IPS-15b (cell line): ENCODE results near the gene NFYC.

Source experiments
- H3K27me3 ChIP-seq: one replicate; pipeline ENCODE4 v1.6.1; 2013; ENCODE audit warnings: low read length; ENCODE audit not compliant: control insufficient read depth, insufficient read depth
- H3K36me3 ChIP-seq: one replicate; pipeline ENCODE4 v1.6.1; 2013; ENCODE audit warnings: low read length; ENCODE audit not compliant: control insufficient read depth, insufficient read depth
- H3K4me1 ChIP-seq: one replicate; pipeline ENCODE4 v1.6.1; 2013; ENCODE audit warnings: mild to moderate bottlenecking, low read length; ENCODE audit not compliant: control insufficient read depth, insufficient read depth
- H3K4me3 ChIP-seq: one replicate; pipeline ENCODE4 v1.5.1; 2013; ENCODE audit warnings: low read depth, low read length
- H3K9ac ChIP-seq: one replicate; pipeline ENCODE4 v1.6.1; 2013; ENCODE audit warnings: low read depth, mild to moderate bottlenecking, low read length
- H3K9me3 ChIP-seq: one replicate; pipeline ENCODE4 v1.6.1; 2013; ENCODE audit warnings: mild to moderate bottlenecking, low read length; ENCODE audit not compliant: control insufficient read depth, insufficient read depth

The NFYC gene

DNA sequence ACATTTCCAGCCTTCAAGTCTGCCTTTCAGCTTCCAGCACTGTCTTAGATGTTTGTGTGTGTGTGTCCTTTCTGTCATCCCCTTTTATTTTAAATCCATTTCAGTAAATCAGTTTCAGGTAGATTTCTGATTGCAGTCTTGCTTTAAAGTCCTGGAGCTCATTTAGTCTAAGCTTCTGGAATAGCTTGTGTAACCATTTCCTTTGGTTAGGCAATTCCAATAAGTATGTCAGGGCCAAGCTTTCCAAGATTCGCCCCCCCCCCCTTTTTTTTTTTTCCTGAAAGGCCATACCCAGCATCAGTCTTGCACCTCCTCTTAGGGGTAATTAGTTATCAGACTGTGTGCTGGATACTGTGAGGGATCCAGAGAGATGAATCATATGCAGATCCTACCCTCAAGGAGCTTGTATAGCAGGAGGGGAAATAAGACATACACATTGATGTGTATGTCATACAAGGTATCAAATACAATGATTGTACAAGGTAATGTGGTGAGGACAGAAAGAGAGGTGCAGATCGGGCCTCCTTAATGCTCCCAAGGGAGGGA is 41.3 kb downstream of the NFYC start:
- Histone ChIP-seq H3K4me3 (no peak overlapping the region), H3K27me3 (no peaks in the 10 kb centered on the region), H3K9me3 (no peaks in the 10 kb centered on the region), H3K9ac (no peak overlapping the region), H3K4me1 (peaks cover 6% of the 10 kb centered on the region), H3K36me3 (no peaks in the 10 kb centered on the region)

DNA sequence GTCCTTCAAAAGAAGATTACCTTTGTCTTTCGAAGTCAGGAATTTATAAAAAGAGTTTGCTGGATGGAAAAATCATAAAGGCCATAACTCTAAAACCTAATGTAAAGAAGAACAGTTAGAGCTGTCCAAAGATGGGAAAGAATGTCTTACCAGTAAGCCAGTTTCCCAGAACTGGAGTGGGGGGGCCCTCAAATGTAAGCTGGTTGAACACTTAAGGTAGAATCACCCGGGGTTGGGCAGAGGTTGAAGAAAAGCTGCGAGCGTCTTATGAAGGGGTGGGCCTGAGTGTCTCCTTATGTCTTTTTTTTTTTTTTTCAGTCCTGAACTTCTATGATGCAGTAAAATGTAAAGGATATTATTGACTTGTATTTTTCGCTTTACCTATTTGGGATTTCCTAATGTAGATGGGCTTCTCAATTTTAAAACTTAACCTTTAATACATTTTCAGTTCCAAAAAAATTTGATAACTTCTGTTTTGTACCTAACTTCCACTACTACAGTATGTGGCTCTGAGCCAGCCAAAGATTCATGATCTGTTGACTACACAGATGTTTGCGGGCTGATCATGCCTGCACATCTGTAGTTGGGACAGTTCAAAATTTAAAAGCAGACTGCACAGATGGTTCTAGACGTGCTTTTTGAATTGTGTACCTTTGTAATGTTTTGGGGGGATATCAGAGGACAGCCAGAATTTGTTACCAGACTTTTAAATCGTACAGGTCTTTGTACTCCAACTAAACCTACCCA is 43.6 kb downstream of the NFYC start:
- Histone ChIP-seq H3K9me3 (no peaks in the 10 kb centered on the region), H3K4me1 (peaks cover 6% of the 10 kb centered on the region), H3K36me3 (peaks cover 4% of the 10 kb centered on the region), H3K27me3 (no peaks in the 10 kb centered on the region), H3K4me3 (no peak overlapping the region), H3K9ac (no peak overlapping the region)

DNA sequence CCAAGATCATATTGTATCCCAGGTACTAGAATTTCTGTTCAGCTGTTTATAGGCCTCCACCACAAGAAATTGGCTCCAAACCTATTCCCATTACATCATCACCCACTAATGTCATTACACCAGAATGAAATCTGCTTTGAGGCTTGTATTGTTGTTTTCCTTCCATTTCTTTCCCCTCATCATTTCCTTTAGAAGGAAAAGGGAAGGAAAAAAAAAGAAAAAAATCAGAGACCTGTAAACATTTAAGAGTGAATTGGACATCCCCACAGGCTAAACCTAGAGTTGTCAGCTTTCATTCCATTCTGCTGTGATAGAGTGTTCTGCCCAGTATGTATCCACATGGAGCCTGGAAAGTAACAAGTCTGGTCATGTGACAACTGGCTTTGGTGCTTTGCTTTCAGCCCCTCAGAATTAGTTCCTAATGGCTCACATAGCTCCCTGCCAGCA is 44.6 kb downstream of the NFYC start:
- no peak overlapping the region for H3K4me3 ChIP-seq
- H3K9ac ChIP-seq, result no peak overlapping the region
- peaks cover 4% of the 10 kb centered on the region for H3K36me3 ChIP-seq
- H3K27me3 ChIP-seq, result no peaks in the 10 kb centered on the region
- peaks cover 6% of the 10 kb centered on the region for H3K4me1 ChIP-seq
- H3K9me3 ChIP-seq, result no peaks in the 10 kb centered on the region

DNA sequence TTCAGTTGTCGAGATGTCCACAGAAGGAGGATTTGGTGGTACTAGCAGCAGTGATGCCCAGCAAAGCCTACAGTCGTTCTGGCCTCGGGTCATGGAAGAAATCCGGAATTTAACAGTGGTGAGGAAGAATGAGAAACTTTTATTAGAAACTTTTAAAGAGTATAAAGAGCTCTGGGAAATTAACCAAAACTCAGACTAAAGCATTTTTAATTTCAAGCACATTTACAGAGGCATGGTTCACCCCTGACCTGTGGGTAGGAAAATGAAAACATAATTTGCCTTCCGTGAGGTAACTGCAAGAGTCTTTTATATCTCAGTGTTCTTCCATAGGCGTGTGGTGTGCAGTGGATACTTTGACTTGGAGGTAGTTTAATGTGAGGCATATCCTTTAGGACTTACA is 47.3 kb downstream of the NFYC start:
- no peaks in the 10 kb centered on the region for H3K4me1 ChIP-seq
- no peak overlapping the region for H3K9ac ChIP-seq
- H3K4me3 ChIP-seq, result no peak overlapping the region
- H3K27me3 ChIP-seq, result no peaks in the 10 kb centered on the region
- peaks cover 4% of the 10 kb centered on the region for H3K36me3 ChIP-seq
- H3K9me3 ChIP-seq, result no peaks in the 10 kb centered on the region

DNA sequence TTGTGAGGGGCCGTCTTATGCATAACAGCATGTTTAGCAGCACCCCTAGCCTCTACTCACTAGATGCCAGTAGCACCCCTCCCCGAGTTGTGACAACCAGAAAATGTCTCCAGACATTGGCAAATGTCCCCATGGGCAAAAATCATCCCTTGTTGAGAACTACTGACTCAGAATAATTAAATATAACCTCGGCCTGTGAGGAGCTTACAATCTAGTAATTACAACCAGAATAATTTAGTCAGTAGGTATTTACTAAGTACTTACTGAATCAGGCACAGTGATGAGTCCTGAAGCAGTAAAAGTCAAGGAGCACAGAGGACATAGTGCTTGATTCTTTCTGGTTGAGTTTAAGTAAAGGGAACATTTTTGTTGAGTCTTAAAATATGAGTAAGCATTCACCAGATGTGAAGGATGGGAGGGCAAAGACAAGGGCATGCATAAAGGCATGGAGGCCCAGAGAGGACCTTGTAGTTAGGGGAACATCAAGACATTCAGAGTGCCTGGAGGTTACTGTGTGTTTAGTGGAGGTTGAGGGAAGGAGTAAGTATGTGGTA is 48.0 kb downstream of the NFYC start:
- peaks cover 4% of the 10 kb centered on the region for H3K36me3 ChIP-seq
- no peaks in the 10 kb centered on the region for H3K9me3 ChIP-seq

DNA sequence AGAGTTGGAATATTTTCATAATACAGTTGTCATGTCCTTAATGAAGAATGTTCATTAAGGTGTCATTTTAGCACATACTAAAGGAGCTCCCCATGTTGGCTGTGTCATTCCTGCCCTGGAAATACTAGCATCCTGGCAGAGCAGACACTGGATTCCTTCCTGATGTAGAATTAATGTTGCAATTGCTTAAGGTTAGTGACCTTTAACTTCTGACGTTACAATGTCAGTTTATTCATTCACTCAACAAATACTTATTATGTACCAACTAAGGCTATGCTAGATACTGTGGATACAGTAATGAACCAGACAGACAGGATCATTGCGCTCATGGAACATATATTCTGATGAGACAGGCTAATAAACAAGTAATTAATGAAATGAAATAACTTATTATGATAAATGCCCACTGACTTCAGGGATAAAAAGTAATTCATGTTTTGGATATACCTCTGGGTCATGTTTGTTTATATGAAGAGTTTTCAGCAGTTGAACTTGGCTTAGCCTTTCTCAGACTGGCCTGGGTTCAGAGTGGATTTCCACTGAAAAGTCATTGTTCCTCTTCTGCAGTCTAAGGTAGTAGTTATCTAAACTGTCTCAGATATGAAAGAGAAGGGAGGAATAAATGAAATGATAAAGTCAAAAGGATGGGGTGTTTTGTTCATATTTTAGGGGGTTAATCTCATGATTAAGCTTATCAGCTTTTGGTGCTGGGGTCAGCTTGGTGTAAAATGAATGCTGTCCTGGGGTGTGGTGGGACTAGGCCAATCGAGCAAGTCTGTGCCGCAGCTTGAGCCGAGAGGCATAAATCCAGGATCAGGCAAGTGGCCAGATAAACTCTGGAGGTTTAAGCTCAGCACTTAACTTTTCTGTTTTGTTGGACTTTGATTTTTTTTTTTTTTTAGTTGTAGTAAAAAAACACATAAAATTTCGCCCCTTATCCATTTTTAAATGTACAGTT is 48.8 kb downstream of the NFYC start:
- H3K9me3 ChIP-seq, result no peaks in the 10 kb centered on the region
- H3K4me3 ChIP-seq, result no peak overlapping the region
- H3K27me3 ChIP-seq, result no peaks in the 10 kb centered on the region
- H3K36me3 ChIP-seq, result peaks cover 4% of the 10 kb centered on the region
- no peak overlapping the region for H3K9ac ChIP-seq
- H3K4me1 ChIP-seq, result no peaks in the 10 kb centered on the region

More for the DNA sequence above, 48.0 kb downstream of the NFYC start:
- Histone ChIP-seq H3K4me1 (no peaks in the 10 kb centered on the region), H3K4me3 (no peak overlapping the region), H3K9ac (no peak overlapping the region), H3K27me3 (no peaks in the 10 kb centered on the region)

DNA sequence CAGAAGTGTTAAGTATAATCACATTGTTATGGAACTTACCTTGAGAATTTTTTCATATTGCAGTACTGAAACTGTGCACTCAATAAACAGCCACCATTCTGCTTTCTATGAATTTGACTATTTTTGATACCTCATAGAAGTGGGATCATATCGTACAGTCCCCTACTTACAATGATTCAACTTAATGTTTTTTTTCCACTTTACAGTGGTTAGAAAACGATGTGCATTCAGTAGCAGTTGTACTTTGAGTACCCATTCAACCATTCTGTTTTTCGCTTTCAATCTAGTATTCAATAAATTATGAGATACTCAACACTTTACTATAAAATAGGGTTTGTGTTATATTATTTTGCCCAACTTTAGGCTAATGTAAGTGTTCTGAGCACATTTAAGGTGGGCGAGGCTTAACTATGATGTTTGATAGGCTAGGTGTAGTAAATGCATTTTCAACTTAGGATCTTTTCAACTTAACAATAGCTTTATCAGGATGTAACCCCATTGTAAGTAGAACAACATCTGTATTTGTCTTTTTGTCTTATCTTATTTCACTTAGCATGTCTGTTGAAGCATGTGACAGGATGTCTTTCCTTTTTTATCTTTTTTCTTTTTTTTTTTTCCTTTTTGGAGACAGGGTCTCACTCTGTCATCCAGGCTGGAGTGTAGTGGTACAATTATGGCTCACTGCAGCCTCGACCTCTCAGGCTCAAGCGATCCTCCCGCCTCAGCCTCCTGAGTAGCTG is 49.7 kb downstream of the NFYC start:
- peaks cover 4% of the 10 kb centered on the region for H3K36me3 ChIP-seq
- H3K9ac ChIP-seq, result no peak overlapping the region
- H3K4me3 ChIP-seq, result no peak overlapping the region
- no peaks in the 10 kb centered on the region for H3K27me3 ChIP-seq
- H3K9me3 ChIP-seq, result no peaks in the 10 kb centered on the region
- no peaks in the 10 kb centered on the region for H3K4me1 ChIP-seq

DNA sequence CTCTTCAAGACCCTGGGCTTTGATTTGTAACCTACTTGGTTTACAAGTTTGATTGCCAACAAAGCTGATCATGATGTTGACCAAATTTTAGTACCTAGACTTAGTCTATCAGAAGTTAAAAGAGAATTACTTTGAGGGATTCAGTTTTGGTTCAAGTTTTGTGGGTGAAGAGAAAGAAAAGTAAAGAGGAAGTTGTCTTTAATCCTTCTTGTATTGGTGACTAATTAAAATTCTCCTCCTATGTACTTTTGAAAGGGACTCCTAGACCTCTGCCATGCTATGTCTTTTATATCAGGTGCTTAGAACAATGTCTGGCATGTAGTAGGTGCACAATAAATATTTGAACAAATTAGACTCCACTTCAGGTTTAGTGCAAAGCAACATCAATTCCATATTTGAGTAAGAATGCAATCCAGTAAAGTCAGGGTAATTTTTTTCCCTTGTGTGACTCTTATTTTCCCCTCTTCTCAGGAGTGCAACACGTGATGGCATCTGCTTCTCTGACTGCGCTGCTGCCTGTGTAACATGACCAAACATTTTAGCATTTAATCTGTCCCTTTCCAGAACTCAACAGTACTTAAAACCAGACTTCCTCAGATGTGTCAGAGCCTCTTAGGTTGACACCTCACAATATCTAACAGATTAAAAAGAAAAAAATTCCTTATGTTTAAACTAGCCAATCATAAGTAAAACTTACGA is 51.0 kb downstream of the NFYC start:
- H3K4me1 ChIP-seq, result no peaks in the 10 kb centered on the region
- H3K4me3 ChIP-seq, result no peak overlapping the region
- H3K27me3 ChIP-seq, result no peaks in the 10 kb centered on the region
- no peak overlapping the region for H3K9ac ChIP-seq
- H3K9me3 ChIP-seq, result no peaks in the 10 kb centered on the region
- H3K36me3 ChIP-seq, result peaks cover 4% of the 10 kb centered on the region

DNA sequence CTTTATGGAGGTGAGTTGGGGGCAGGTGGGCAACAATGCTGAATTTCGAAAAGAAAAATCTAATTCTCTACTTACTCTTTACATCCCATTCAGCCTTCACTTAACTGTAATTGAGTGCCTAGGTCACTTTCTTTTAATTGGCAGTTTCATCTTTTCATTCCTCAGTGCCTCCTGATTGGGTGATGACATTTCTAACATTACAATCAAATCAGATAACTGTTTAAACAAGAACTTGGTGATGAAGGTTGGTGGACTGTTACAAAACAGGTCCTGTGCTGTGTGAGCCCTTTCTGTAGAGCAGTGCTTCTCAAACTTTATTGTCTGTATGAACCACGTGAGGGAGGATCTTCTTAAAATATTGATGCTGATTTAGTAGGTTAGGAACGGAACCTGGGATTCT is 51.9 kb downstream of the NFYC start:
- Histone ChIP-seq H3K9ac (no peak overlapping the region), H3K4me1 (no peaks in the 10 kb centered on the region), H3K9me3 (no peaks in the 10 kb centered on the region), H3K36me3 (peaks cover 4% of the 10 kb centered on the region), H3K4me3 (no peak overlapping the region), H3K27me3 (no peaks in the 10 kb centered on the region)

DNA sequence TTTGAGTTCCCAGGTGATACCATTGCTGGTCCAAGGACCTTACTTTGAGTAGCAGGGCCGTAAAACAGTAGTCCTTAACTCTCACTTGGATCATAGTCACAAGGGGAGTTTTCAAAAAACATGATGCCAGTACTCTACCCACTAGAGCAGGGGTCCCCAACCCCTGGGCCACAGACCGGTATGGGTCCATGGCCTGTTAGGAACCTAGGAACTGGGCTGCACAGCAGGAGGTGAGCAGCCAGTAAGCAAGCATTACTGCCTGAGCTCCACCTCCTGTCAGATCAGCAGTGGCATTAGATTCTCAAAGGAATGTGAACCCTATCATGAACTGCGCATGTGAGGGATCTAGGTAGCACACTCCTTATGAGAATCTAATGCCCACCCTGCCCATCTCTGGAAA is 52.4 kb downstream of the NFYC start:
- H3K36me3 ChIP-seq, result peaks cover 4% of the 10 kb centered on the region

More for the DNA sequence above, 52.4 kb downstream of the NFYC start:
- no peaks in the 10 kb centered on the region for H3K9me3 ChIP-seq
- H3K9ac ChIP-seq, result no peak overlapping the region
- no peaks in the 10 kb centered on the region for H3K27me3 ChIP-seq
- H3K4me1 ChIP-seq, result no peaks in the 10 kb centered on the region
- H3K4me3 ChIP-seq, result no peak overlapping the region
